MM.1S (cell line): ENCODE data around the gene KRT17.

Experiments
- DNase-seq: peaks from one replicate; pipeline ENCODE4 v3.0.0-alpha.2; 2015
- H2AFZ ChIP-seq: fragments of 300-600 bp; sonication (generic); 2 replicates; pipeline ENCODE4 v1.6.0; 2016; ENCODE audit warnings: antibody characterized with exemption, low read length
- H3F3A ChIP-seq: fragments of 300-600 bp; sonication (generic); 2 replicates; pipeline ENCODE4 v1.6.1; 2016; ENCODE audit warnings: mild to moderate bottlenecking, antibody characterized with exemption, low read length, moderate library complexity, mixed read lengths; ENCODE audit not compliant: insufficient read depth
- H3K27ac ChIP-seq: fragments of 300-600 bp; sonication (generic); 2 replicates; pipeline ENCODE4 v1.5.1; 2016; ENCODE audit warnings: mild to moderate bottlenecking, low read length
- H3K27me3 ChIP-seq: fragments of 300-600 bp; sonication (generic); replicated peaks from 2 replicates; pipeline ENCODE4 v1.6.0; 2016; ENCODE audit warnings: low read length; ENCODE audit not compliant: insufficient read depth
- H3K36me3 ChIP-seq: fragments of 300-600 bp; sonication (generic); replicated peaks from 2 replicates; pipeline ENCODE4 v1.6.1; 2016; ENCODE audit warnings: mild to moderate bottlenecking, low read length, mixed read lengths; ENCODE audit not compliant: insufficient read depth
- H3K4me1 ChIP-seq: fragments of 300-600 bp; sonication (generic); 2 replicates; pipeline ENCODE4 v1.6.1; 2016; ENCODE audit warnings: low read length, mixed read lengths
- H3K4me2 ChIP-seq: fragments of 300-600 bp; sonication (generic); 2 replicates; pipeline ENCODE4 v1.6.0; 2016; ENCODE audit warnings: low read depth, low read length
- H3K4me3 ChIP-seq: fragments of 300-600 bp; sonication (generic); 2 replicates; pipeline ENCODE4 v1.5.1; 2016; ENCODE audit warnings: low read length, mixed read lengths
- H3K79me2 ChIP-seq: fragments of 300-600 bp; sonication (generic); 2 replicates; pipeline ENCODE4 v1.6.1; 2016; ENCODE audit warnings: mixed run types, low read length, mixed read lengths
- H3K9ac ChIP-seq: fragments of 300-600 bp; sonication (generic); 2 replicates; pipeline ENCODE4 v1.6.1; 2016; ENCODE audit warnings: low read length, mixed read lengths
- H3K9me2 ChIP-seq: fragments of 300-600 bp; sonication (generic); replicated peaks from 2 replicates; pipeline ENCODE4 v1.6.1; 2016; ENCODE audit warnings: mild to moderate bottlenecking, low read length, mixed read lengths; ENCODE audit not compliant: insufficient read depth
- H3K9me3 ChIP-seq: fragments of 300-600 bp; sonication (generic); replicated peaks from 2 replicates; pipeline ENCODE4 v1.6.1; 2016; ENCODE audit warnings: mild to moderate bottlenecking, low read length, mixed read lengths; ENCODE audit not compliant: insufficient read depth
- H4K20me1 ChIP-seq: fragments of 300-600 bp; sonication (generic); 2 replicates; pipeline ENCODE4 v1.6.1; 2016; ENCODE audit warnings: mild to moderate bottlenecking, low read length, moderate library complexity, mixed read lengths; ENCODE audit not compliant: insufficient read depth
- EZH2 ChIP-seq: fragments of 300-600 bp; sonication (generic); optimal IDR thresholded peaks from 2 replicates; pipeline ENCODE3; 2017; ENCODE audit warnings: low read depth, mild to moderate bottlenecking, antibody characterized with exemption, low read length, mixed read lengths
- EZH2phosphoT487 ChIP-seq: fragments of 300-600 bp; sonication (generic); IDR thresholded peaks from 2 replicates; pipeline ENCODE4 v1.6.1; 2018; ENCODE audit warnings: antibody characterized with exemption, low read length
- TF ChIP-seq, protein P1 (sequence below): fragments of 300-600 bp; sonication (generic); IDR thresholded peaks from 2 replicates; pipeline ENCODE4 v1.5.1; 2016; ENCODE audit warnings: antibody characterized with exemption, low read length, mixed read lengths

Gene KRT17

DNA sequence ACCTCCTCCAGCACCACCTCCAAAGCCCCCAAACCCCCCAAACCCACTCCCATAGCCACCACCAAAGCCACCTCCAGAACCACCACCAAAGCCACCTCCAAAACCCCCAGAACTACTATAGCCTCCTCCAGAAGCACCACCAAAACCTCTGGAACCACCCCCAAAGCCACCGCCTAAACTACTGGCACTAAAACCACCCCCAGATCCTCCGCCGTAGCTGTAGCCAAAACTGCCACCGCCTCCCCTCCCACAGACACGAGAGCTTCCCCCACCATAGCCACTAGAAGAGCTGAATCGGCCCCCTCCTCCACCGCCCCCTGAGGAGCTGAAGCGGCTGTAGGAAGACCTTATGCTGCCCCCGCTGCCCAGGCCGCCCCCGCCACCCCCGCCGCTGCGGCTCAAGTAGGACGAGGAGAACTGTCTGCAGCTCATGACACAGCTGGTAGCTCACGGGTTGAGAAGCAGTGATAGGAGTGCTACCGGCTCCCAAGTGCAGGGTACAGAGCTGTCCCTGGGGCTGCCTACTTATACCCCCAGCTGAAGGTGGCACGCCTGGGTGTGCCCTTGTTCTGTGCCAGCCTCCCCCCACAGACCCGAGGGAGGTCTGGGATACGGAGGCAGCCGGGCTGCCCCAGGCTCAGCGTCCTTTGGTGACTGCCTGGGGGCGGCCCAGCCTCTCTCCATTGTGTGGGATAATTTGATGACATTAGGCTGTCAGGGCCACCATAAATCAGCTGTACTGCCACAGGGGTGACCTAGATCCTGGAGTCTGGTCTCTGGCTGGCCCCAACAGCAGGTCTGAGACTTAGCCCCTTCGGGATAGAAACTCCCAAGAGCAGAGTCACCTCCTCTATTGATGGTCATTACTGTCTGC is 52.6 kb downstream of the KRT17 start, which contains the start of gene KRT9:
Gene KRT9, minus strand, starts transcription at position 499 of the 874 bp plus-strand sequence. Its CDS starts 67 bp downstream, at position 432.
- Histone ChIP-seq H3K9me3 (no peaks in the 10 kb centered on the region), H3K79me2 (no peaks in the 10 kb centered on the region), H3K27me3 (peaks cover 47% of the 10 kb centered on the region), H3F3A (no peaks in the 10 kb centered on the region), H3K27ac (no peak within 1 kb of the TSS), H3K4me3 (no peak within 1 kb of the TSS), H2AFZ (no peak within 1 kb of the TSS), H3K9me2 (no peaks in the 10 kb centered on the region), H3K36me3 (no peaks in the 10 kb centered on the region), H3K9ac (no peak within 1 kb of the TSS), H3K4me1 (no peaks in the 10 kb centered on the region), H3K4me2 (no peak within 1 kb of the TSS), H4K20me1 (no peaks in the 10 kb centered on the region)
- DNase-seq, result no peak
- TF ChIP-seq EZH2phosphoT487, result no peak
- TF ChIP-seq, protein P1, sequence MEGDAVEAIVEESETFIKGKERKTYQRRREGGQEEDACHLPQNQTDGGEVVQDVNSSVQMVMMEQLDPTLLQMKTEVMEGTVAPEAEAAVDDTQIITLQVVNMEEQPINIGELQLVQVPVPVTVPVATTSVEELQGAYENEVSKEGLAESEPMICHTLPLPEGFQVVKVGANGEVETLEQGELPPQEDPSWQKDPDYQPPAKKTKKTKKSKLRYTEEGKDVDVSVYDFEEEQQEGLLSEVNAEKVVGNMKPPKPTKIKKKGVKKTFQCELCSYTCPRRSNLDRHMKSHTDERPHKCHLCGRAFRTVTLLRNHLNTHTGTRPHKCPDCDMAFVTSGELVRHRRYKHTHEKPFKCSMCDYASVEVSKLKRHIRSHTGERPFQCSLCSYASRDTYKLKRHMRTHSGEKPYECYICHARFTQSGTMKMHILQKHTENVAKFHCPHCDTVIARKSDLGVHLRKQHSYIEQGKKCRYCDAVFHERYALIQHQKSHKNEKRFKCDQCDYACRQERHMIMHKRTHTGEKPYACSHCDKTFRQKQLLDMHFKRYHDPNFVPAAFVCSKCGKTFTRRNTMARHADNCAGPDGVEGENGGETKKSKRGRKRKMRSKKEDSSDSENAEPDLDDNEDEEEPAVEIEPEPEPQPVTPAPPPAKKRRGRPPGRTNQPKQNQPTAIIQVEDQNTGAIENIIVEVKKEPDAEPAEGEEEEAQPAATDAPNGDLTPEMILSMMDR, result no peak
- TF ChIP-seq EZH2, result no peak
